A549 treated with CpdA at 1 μM for 4 hours (cell line): ENCODE results near the gene ZNF785. TPM values are rescaled to one million over a fixed set of nuclear protein-coding genes. Genes with fewer than 3 reads are reported as not detected.

ENCODE experiments used
- total RNA-seq: library from RNA; stranded (reverse); fragments of 200-300 nt; extraction: Qiagen RNA extraction; gene quantifications from 5 replicates; pipeline ENCODE4 v1.2.3, GENCODE V29; 2022; ENCODE audit warnings: low read depth

ZNF785 gene
- not detected in 5 replicates for total RNA-seq

GRCh38 chr16:30585400-30586191, at the start of gene ZNF785:
Gene ZNF785 (minus strand): TSS chr16:30585697. CDS start chr16:30585611, 86 bp downstream.

GRCh38 chr16:30609926-30610839, 24.7 kb upstream of the ZNF785 start, which contains the start of gene ZNF689:
Gene ZNF689 (minus strand): TSS chr16:30610389. CDS start chr16:30610041, 348 bp downstream.

GRCh38 chr16:30571445-30572322, 13.8 kb downstream of the ZNF785 start, which contains the start of gene ZNF688:
Gene ZNF688 (minus strand): TSS chr16:30571714. CDS start chr16:30571629, 85 bp downstream.

GRCh38 chr16:30557957-30558788, 27.3 kb downstream of the ZNF785 start, which contains the start of gene ZNF764:
Gene ZNF764 (minus strand): TSS chr16:30558374. CDS start chr16:30558182, 192 bp downstream.

GRCh38 chr16:30534368-30535105, 51.0 kb downstream of the ZNF785 start, which contains the start of gene ZNF747:
Gene ZNF747 (minus strand): TSS chr16:30534858. CDS start chr16:30534679, 179 bp downstream.

Other genes with a start within 250 kb of the ZNF785 start
- gene CD2BP2, start 230.4 kb downstream of the ZNF785 start, total RNA-seq: 59.6 to 69.1 TPM (median 68.3 TPM) in 5 replicates
- gene TBC1D10B, start 215.2 kb downstream of the ZNF785 start, total RNA-seq: 25.3 to 35.6 TPM (median 33.7 TPM) in 5 replicates
- gene MYL11, start 210.9 kb downstream of the ZNF785 start, total RNA-seq: 0.17 to 0.64 TPM (median 0.42 TPM) in 3 of 5 replicates, not detected in the others
- 1.4 to 2.2 TPM (median 1.8 TPM) in 5 replicates for gene SEPTIN1, start 203.1 kb downstream of the ZNF785 start, total RNA-seq
- gene ZNF48, start 190.3 kb downstream of the ZNF785 start, total RNA-seq: 10.4 to 14.2 TPM (median 12.3 TPM) in 5 replicates
- 2.8 to 6.4 TPM (median 5.7 TPM) in 5 replicates for gene ZNF771, start 178.1 kb downstream of the ZNF785 start, total RNA-seq
- 105 to 146 TPM (median 134 TPM) in 5 replicates for gene DCTPP1, start 155.7 kb downstream of the ZNF785 start, total RNA-seq
- gene SEPHS2, start 139.8 kb downstream of the ZNF785 start, total RNA-seq: 51.5 to 56.6 TPM (median 52.3 TPM) in 5 replicates
- 0.08 to 0.22 TPM (median 0.10 TPM) in 3 of 5 replicates, not detected in the others for gene ITGAL, start 113.0 kb downstream of the ZNF785 start, total RNA-seq
- 32.6 to 49.0 TPM (median 48.3 TPM) in 5 replicates for gene ZNF768, start 59.1 kb downstream of the ZNF785 start, total RNA-seq
- 2.8 to 4.9 TPM (median 4.4 TPM) in 5 replicates for gene ZNF747, start 50.8 kb downstream of the ZNF785 start, total RNA-seq
- gene ZNF764, start 27.3 kb downstream of the ZNF785 start, total RNA-seq: 5.0 to 6.8 TPM (median 6.1 TPM) in 5 replicates
- 6.3 to 8.5 TPM (median 7.6 TPM) in 5 replicates for gene ZNF688, start 14.0 kb downstream of the ZNF785 start, total RNA-seq
- 7.6 to 10.3 TPM (median 9.2 TPM) in 5 replicates for gene ZNF689, start 24.7 kb upstream of the ZNF785 start, total RNA-seq
- 19.0 to 29.6 TPM (median 26.7 TPM) in 5 replicates for gene PRR14, start 65.3 kb upstream of the ZNF785 start, total RNA-seq
- 35.7 to 49.1 TPM (median 45.8 TPM) in 5 replicates for gene FBRS, start 72.7 kb upstream of the ZNF785 start, total RNA-seq
- gene SRCAP, start 113.5 kb upstream of the ZNF785 start, total RNA-seq: 14.1 to 28.1 TPM (median 21.4 TPM) in 5 replicates
- gene PHKG2, start 162.7 kb upstream of the ZNF785 start, total RNA-seq: 21.1 to 26.6 TPM (median 23.0 TPM) in 5 replicates
- gene CFAP119, start 176.4 kb upstream of the ZNF785 start, total RNA-seq: 4.5 to 9.7 TPM (median 9.0 TPM) in 5 replicates
- gene RNF40, start 176.6 kb upstream of the ZNF785 start, total RNA-seq: 77.8 to 90.9 TPM (median 89.9 TPM) in 5 replicates
- 15.6 to 19.2 TPM (median 16.4 TPM) in 5 replicates for gene ZNF629, start 201.5 kb upstream of the ZNF785 start, total RNA-seq